Neural progenitor cell (in vitro differentiated cells): ENCODE measurements around the gene NAA15.

ENCODE experiments used
- EZH2 ChIP-seq: fragments of 200-600 bp; sonication (generic); IDR thresholded peaks from 2 replicates; pipeline ENCODE4 v1.6.1; 2017; ENCODE audit warnings: antibody characterized with exemption, mild to moderate bottlenecking, moderate library complexity
- EZH2phosphoT487 ChIP-seq: fragments of 200-600 bp; sonication (generic); IDR thresholded peaks from 2 replicates; pipeline ENCODE4 v1.6.1; 2017; ENCODE audit warnings: antibody characterized with exemption
- TF ChIP-seq, protein P1 (sequence below): fragments of 200-600 bp; sonication (generic); IDR thresholded peaks from 2 replicates; pipeline ENCODE4 v1.5.1; 2017; ENCODE audit warnings: antibody characterized with exemption, mild to moderate bottlenecking

DNA sequence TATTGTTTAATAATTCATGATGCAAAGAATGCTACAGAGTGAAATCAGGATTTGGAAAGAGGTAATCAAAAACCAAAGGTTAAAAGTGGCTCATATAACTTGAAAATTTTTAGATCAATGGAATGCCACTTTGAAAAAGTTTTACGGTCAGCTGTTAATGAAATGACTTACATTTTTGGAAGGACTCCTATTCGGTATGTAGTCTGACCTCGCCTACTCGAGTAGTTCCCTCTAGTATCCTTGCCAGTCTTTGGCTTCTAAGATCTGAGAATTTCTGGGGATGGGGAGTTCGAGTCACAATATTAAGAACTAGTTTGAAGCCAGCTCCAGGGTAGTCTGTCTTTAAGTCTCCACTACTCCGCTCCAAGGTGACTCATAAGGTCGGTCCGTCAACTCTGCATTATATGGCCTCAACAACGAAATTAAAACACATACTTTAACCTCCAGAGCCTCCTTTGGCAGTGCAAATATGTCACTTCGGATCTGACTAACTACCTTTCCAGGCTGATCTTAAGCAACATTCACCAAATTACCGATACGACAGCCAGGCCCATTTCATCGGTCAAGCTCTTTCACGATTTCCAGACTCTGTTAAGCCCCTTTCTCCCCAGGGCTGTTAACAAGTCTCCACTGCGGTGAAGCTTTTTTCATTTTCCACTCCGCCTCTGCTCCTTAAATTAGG lies 733 bp upstream of the NAA15 start:
- TF ChIP-seq, protein P1, sequence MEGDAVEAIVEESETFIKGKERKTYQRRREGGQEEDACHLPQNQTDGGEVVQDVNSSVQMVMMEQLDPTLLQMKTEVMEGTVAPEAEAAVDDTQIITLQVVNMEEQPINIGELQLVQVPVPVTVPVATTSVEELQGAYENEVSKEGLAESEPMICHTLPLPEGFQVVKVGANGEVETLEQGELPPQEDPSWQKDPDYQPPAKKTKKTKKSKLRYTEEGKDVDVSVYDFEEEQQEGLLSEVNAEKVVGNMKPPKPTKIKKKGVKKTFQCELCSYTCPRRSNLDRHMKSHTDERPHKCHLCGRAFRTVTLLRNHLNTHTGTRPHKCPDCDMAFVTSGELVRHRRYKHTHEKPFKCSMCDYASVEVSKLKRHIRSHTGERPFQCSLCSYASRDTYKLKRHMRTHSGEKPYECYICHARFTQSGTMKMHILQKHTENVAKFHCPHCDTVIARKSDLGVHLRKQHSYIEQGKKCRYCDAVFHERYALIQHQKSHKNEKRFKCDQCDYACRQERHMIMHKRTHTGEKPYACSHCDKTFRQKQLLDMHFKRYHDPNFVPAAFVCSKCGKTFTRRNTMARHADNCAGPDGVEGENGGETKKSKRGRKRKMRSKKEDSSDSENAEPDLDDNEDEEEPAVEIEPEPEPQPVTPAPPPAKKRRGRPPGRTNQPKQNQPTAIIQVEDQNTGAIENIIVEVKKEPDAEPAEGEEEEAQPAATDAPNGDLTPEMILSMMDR = no peak
- TF ChIP-seq EZH2 (no peak), EZH2phosphoT487 (no peak)
